ENCODE data around the gene QRICH2.

QRICH2 gene

DNA sequence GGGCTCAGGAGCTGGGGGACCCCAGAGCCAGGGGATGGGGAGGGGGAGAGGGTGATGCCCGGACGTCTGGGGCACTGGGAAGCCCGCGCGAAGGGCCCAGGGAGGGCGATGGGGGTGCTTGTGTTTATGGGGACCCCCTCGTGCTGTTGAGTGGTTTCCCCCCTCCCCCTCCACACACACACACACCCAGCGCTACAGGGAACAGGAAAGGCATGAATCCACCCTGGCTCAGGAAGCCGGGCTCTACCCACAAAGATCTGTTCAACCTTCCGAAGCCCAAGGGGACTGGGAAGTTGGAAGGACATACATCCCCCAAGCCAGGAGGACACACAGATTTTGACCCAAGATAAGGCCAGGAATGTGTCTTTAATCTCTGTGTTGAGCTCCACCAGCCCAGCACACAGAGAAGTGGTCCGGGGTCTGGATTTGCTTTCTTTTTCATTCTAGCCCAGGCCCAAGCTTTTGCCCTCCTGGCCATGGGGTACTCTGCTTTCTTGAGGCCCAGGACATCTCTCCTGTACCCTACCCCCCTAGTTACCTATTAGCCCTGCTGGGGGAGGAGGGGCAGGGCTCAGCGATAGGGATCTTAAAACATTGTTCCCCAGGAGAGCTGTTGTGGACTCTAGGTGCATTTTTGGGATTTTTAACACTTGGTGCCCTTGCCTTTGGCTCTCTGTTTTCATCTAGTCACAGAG is 41.7 kb downstream of the QRICH2 start:
- no peak for DNase-seq (ENCODE audit: extremely low read depth, low read depth)
- TF ChIP-seq, protein P1, sequence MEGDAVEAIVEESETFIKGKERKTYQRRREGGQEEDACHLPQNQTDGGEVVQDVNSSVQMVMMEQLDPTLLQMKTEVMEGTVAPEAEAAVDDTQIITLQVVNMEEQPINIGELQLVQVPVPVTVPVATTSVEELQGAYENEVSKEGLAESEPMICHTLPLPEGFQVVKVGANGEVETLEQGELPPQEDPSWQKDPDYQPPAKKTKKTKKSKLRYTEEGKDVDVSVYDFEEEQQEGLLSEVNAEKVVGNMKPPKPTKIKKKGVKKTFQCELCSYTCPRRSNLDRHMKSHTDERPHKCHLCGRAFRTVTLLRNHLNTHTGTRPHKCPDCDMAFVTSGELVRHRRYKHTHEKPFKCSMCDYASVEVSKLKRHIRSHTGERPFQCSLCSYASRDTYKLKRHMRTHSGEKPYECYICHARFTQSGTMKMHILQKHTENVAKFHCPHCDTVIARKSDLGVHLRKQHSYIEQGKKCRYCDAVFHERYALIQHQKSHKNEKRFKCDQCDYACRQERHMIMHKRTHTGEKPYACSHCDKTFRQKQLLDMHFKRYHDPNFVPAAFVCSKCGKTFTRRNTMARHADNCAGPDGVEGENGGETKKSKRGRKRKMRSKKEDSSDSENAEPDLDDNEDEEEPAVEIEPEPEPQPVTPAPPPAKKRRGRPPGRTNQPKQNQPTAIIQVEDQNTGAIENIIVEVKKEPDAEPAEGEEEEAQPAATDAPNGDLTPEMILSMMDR (IDR thresholded peaks at IDR 0.05; ENCODE audit: low read depth, low read length) = no peak

DNA sequence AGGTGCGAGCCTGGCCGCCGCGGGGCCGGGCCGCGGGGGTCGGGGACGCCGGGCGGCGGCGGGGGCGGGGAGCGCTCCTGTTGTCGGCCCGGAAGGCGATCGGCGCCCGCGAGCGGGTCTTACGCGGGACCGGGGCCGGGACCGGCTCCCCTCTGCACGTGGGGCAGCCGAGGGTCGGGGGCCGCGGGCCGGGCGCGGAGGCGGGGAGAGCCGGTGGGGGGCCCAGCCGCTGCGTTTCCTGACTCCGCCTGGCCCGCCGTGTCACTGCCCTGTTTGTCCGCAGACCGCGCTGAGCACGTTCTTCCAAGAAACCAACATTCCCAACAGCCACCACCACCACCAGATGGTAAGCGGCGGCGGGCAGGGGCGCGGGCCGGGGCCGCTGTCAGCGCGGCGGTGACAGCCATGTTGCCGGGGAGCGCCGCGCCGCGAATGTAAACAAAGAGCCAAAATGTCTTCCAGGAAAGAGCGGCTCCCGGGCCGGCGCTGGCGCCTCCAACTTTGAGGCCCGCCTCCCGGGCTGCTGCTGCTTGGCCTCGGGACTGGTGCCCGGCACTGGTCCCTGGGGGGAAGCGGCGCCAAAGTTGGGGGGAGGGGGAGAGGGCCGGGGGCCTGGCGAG is 42.3 kb downstream of the QRICH2 start:
- DNase-seq (ENCODE audit: extremely low read depth, low read depth) = no peak
- TF ChIP-seq, protein P1 (IDR thresholded peaks at IDR 0.05; ENCODE audit: low read depth, low read length) = no peak

DNA sequence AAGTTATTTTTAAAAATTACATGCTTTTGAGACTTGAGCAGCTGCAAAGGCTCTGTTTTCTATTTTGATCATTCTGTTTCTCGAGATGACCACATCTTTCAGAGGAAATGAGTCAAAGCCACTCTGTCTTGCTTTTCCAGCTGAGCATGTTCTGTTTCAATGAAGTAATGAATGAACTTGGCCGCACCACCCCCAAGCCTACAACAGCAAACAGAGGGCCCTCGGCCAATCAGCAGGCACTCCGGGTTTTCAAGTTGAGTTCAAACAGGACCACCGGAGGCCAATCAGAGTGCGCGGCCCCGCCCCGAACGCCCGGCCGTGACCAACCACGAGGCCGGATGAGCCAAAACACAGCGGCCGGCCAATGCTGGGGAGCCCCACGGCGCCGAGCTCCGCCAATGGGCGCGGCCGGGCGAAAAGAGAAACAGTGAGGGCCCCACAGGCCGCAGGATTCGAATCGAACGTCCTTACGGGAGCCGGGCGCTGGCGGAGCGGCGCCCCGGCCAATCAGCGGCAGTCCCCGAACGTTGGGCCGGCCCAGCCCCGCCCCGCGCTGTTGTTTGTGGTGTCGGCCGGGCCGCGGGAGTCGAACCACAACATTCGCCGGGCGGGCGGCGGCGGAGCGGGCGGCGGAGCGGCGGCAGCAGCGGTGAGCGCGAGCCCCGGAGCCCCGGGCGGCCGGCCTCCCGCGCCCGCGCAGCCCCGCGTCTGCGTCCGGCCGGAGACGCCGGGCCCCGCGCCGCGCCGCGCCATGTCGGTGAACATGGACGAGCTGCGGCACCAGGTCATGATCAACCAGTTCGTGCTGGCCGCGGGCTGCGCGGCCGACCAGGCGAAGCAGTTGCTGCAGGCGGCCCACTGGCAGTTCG is 43.1 kb downstream of the QRICH2 start, which contains the start of gene UBALD2:
Gene UBALD2 (plus strand): TSS at position 594 of the 869 bp plus-strand sequence. CDS start 158 bp downstream, at position 752.
- TF ChIP-seq, protein P1 (IDR thresholded peaks at IDR 0.05; ENCODE audit: low read depth, low read length) = no peak
- peak; percentile 99 for DNase-seq (ENCODE audit: extremely low read depth, low read depth)

DNA sequence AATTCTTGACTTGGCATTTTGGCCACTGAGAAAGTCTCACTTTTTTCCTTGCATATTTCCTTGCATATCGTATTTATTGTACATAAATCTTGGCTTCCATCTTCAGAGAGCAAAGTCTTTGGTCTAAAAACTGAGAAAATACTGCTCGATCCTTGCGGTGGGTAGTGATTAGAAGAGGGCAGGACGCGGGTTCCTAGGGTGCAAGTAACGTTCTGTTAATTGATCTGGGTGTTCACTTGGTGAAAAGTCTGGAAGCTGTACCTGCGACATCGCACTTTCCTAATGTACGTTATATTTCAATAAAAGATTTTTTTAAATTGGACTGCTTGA is 43.7 kb downstream of the QRICH2 start:
- no peak for DNase-seq (ENCODE audit: extremely low read depth, low read depth)
- TF ChIP-seq, protein P1 (IDR thresholded peaks at IDR 0.05; ENCODE audit: low read depth, low read length) = no peak

DNA sequence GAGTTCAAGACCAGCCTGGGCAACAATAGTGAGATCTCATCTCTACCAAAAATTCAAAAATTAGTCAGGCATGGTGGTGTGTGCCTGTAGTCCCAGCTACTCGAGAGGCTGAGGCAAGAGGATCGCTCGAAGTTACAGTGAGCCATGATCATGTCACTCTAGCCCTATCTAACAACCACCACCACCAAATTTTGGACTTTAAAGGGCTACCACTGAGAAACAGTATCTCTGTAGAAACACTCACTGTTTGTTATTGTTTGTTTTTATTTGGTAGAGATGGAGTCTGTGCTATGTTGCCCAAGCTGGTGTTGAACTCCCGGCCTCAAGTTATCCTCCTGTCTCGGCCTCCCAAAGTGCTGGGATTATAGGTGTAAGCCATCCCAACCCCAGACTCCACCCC is 44.2 kb downstream of the QRICH2 start:
- TF ChIP-seq, protein P1 (IDR thresholded peaks at IDR 0.05; ENCODE audit: low read depth, low read length) = no peak

DNA sequence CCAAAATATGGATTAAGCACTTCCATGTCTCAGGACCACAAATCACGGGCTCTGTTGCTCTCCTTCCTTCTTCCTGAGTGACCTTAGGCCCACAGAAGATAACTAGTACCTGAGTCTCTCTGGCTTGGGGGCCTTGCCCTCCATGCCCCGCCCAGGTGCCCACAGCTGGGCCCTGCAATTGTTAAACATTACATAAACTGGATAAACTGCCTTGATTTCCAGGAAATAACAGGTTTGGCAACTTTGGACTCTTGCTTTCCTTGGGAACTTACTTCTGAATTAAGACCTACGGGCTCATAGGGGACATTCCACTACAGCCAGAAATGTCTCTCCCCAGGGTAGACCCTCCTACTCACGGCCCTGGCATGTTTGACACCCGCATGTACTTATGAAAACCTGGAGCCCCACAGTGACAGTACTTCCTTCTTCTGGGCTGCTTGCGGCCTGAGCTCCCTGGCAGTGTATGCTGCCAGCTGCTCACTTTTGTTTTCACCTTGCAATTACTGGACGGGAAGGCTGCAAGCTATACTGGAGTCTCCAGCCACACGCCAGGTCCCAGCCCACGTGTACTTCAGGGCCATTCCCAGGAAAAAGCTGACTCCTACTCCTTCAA is 45.2 kb downstream of the QRICH2 start:
- TF ChIP-seq, protein P1 (IDR thresholded peaks at IDR 0.05; ENCODE audit: low read depth, low read length) = no peak
- DNase-seq (ENCODE audit: extremely low read depth, low read depth) = no peak

More for the DNA sequence above, 44.2 kb downstream of the QRICH2 start:
- DNase-seq (ENCODE audit: extremely low read depth, low read depth) = no peak

Measured in AG09319 (cell line).